Keratinocyte (primary cell): ENCODE measurements around the gene KBTBD4. TPM values are rescaled to one million over a fixed set of nuclear protein-coding genes. Genes with fewer than 3 reads are reported as not detected.

ENCODE experiments used
- DNase-seq: peaks from one replicate; pipeline ENCODE4 v3.0.0-alpha.2; 2011; ENCODE audit warnings: low read depth, missing footprints, low spot score
- FAIRE-seq: peaks from 2 replicates; lab custom pipeline; 2011; peaks lifted over from hg19 to GRCh38; lab: Jason Lieb, UNC
- H2AFZ ChIP-seq: 2 replicates; pipeline ENCODE4 v1.6.0; 2012; ENCODE audit warnings: low read length, control low read depth, inconsistent platforms; ENCODE audit not compliant: control insufficient read depth
- H3K27ac ChIP-seq: 2 replicates; pipeline ENCODE4 v1.5.1; 2011; ENCODE audit warnings: low read length; ENCODE audit not compliant: control insufficient read depth, insufficient read depth
- H3K27me3 ChIP-seq: 3 replicates; pipeline ENCODE4 v1.6.0; 2011; ENCODE audit warnings: low read length; ENCODE audit not compliant: control insufficient read depth, insufficient read depth; ENCODE audit errors: extremely low read depth
- H3K36me3 ChIP-seq, 2 experiments: 2 replicates in 1 of 2; 3 replicates in 1 of 2; pipeline ENCODE4 v1.5.1; 2011; ENCODE audit warnings: low read length in 2 of 2, mild to moderate bottlenecking in 1 of 2; ENCODE audit not compliant: control insufficient read depth in 2 of 2, insufficient read depth in 2 of 2; ENCODE audit errors: extremely low read depth in 1 of 2
- H3K4me1 ChIP-seq: 3 replicates; pipeline ENCODE4 v1.5.1; 2011; ENCODE audit warnings: low read length; ENCODE audit not compliant: control insufficient read depth, insufficient read depth; ENCODE audit errors: extremely low read depth
- H3K4me2 ChIP-seq: 3 replicates; pipeline ENCODE4 v1.6.0; 2011; ENCODE audit warnings: low read depth, low read length; ENCODE audit not compliant: control insufficient read depth, insufficient read depth; ENCODE audit errors: extremely low read depth
- H3K4me3 ChIP-seq, 3 experiments: fragments of 200-600 bp in 1 of 3; sonication (generic) in 1 of 3; 2 replicates in 2 of 3; 3 replicates in 1 of 3; pipeline ENCODE4 v1.5.1; 2011 to 2016; ENCODE audit warnings: low read length in 3 of 3, mild to moderate bottlenecking in 3 of 3, control low read depth in 2 of 3, inconsistent platforms in 1 of 3, low read depth in 1 of 3, mixed read lengths in 1 of 3, mixed run types in 1 of 3, moderate library complexity in 1 of 3; ENCODE audit not compliant: control insufficient read depth in 2 of 3, insufficient read depth in 2 of 3; ENCODE audit errors: extremely low read depth in 1 of 3
- H3K79me2 ChIP-seq: 2 replicates; pipeline ENCODE4 v1.6.0; 2012; ENCODE audit warnings: low read length; ENCODE audit not compliant: control insufficient read depth, insufficient read depth
- H3K9ac ChIP-seq: 3 replicates; pipeline ENCODE4 v1.6.0; 2011; ENCODE audit warnings: low read length; ENCODE audit not compliant: control insufficient read depth, insufficient read depth; ENCODE audit errors: extremely low read depth
- H3K9me1 ChIP-seq: 3 replicates; pipeline ENCODE4 v1.6.0; 2011; ENCODE audit warnings: low read length; ENCODE audit not compliant: control insufficient read depth, insufficient read depth; ENCODE audit errors: extremely low read depth
- H3K9me3 ChIP-seq: 2 replicates; pipeline ENCODE4 v1.5.1; 2012; ENCODE audit warnings: low read depth, low read length; ENCODE audit not compliant: control insufficient read depth
- H4K20me1 ChIP-seq: 3 replicates; pipeline ENCODE4 v1.6.0; 2011; ENCODE audit warnings: low read length; ENCODE audit not compliant: control insufficient read depth, insufficient read depth; ENCODE audit errors: extremely low read depth
- EZH2 ChIP-seq: IDR thresholded peaks from one replicate; pipeline ENCODE4 v1.6.1; 2012; ENCODE audit warnings: inconsistent platforms, mild to moderate bottlenecking, low read length, moderate library complexity
- dilution Hi-C: fragments of 300-500 bp; cut with MboI; formaldehyde crosslinking; loops from one replicate; pipeline ENCODE4 v1.7.0; 2020; ENCODE audit warnings: low sequenced_read_pairs; ENCODE audit not compliant: extremely low pct_ligation_motif_present
- polyA plus RNA-seq, 5 experiments: library from polyadenylated mRNA; depleted of rRNA in 3 of 5; stranded (reverse) in 3 of 5; stranded (forward) in 1 of 5; unstranded in 1 of 5; fragments of >200 nt; gene quantifications; 1 replicate in 1 of 5; 2 replicates in 3 of 5; 3 replicates in 1 of 5; pipeline versions ENCODE4 v1.2.1 to v1.2.3, GENCODE V29; 2011 to 2012; ENCODE audit warnings: missing spikeins in 2 of 5, low read depth in 1 of 5, low replicate concordance in 1 of 5
- TF ChIP-seq, protein P1 (sequence below), 3 experiments: IDR thresholded peaks in 1 of 3; conservative IDR thresholded peaks in 1 of 3; optimal IDR thresholded peaks in 1 of 3; 2 replicates in 2 of 3; 3 replicates in 1 of 3; pipeline versions ENCODE3 to v1.5.1; 2011; ENCODE audit warnings: low read length in 3 of 3, mild to moderate bottlenecking in 3 of 3, moderate library complexity in 2 of 3, control low read depth in 1 of 3, inconsistent platforms in 1 of 3; ENCODE audit not compliant: insufficient read depth in 2 of 3; ENCODE audit errors: extremely low read depth in 1 of 3

KBTBD4 gene
- polyA plus RNA-seq, 1 donor (not counting 4 experiments of a cell fraction or from before 2014, with no cell fraction given): 15.4 TPM

- FAIRE-seq: no peak
- Histone ChIP-seq H3K36me3 (peaks cover 7 to 30% of the 10 kb centered on the region in 2 experiments), H3K4me1 (peaks cover 32% of the 10 kb centered on the region), H3K9ac (peak overlapping the region; percentile 10), H3K4me3 (no peak overlapping the region), H3K4me2 (peak overlapping the region; percentile 28), H3K27ac (peak overlapping the region; percentile 46), H3K9me3 (no peaks in the 10 kb centered on the region), H3K9me1 (peaks cover 3% of the 10 kb centered on the region), H2AFZ (no peak overlapping the region), H3K79me2 (peaks cover 56% of the 10 kb centered on the region), H3K27me3 (no peaks in the 10 kb centered on the region), H4K20me1 (peaks cover 9% of the 10 kb centered on the region)
- dilution Hi-C loops: no loop called here
- TF ChIP-seq, protein P1, sequence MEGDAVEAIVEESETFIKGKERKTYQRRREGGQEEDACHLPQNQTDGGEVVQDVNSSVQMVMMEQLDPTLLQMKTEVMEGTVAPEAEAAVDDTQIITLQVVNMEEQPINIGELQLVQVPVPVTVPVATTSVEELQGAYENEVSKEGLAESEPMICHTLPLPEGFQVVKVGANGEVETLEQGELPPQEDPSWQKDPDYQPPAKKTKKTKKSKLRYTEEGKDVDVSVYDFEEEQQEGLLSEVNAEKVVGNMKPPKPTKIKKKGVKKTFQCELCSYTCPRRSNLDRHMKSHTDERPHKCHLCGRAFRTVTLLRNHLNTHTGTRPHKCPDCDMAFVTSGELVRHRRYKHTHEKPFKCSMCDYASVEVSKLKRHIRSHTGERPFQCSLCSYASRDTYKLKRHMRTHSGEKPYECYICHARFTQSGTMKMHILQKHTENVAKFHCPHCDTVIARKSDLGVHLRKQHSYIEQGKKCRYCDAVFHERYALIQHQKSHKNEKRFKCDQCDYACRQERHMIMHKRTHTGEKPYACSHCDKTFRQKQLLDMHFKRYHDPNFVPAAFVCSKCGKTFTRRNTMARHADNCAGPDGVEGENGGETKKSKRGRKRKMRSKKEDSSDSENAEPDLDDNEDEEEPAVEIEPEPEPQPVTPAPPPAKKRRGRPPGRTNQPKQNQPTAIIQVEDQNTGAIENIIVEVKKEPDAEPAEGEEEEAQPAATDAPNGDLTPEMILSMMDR (optimal IDR thresholded peaks at IDR 0.05 in 1 of 3, IDR thresholded peaks at IDR 0.05 in 1 of 3, conservative IDR thresholded peaks at IDR 0.05 in 1 of 3; ENCODE audit: extremely low read depth in 1 of 3, insufficient read depth in 2 of 3, low read length in 3 of 3): no peak
- no peak for TF ChIP-seq EZH2
- no peak for DNase-seq
Observed at GRCh38 chr11:47571357-47571729, 7.4 kb downstream of the KBTBD4 start.

DNA sequence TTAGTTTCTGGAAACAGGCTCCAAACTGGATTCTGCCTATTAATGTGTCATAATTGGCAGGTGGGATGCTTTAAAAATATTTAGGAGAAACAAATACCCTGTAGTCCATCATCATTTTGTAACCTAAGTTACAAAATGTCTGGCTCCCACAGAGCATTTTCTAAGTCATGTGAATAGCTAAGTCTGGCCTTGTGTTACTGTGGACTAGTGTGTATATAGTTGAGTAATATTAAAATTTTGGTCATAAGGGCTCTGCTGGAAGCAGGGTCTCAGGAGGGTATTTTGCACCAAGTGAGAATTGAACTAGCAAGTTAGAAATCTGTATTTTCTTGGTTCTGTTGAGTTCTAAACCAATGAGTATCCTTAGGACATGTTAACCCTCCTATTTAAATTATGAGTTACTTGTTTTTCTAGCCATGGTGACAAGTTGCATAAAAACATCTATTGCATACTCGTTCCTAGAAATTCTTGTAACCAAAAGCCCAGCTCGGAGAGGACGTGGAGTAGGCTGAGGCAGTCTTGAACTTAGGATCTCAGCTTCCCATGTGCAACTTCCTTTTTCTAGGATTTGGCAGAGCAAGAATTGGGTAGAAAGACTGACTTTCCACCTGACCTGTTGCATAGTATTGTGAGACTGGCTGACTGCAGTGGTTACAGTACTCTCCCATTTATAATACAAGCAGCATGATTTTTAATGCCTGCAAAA is 8.0 kb downstream of the KBTBD4 start:
- Histone ChIP-seq H3K9me1 (peaks cover 3% of the 10 kb centered on the region), H3K36me3 (peaks cover 7 to 30% of the 10 kb centered on the region in 2 experiments), H3K9ac (no peak overlapping the region), H3K27ac (no peak overlapping the region), H3K4me3 (no peak overlapping the region), H4K20me1 (peaks cover 9% of the 10 kb centered on the region), H3K4me2 (no peak overlapping the region), H3K27me3 (no peaks in the 10 kb centered on the region), H2AFZ (no peak overlapping the region), H3K9me3 (no peaks in the 10 kb centered on the region), H3K4me1 (peaks cover 34% of the 10 kb centered on the region), H3K79me2 (peaks cover 61% of the 10 kb centered on the region)
- no peak for DNase-seq
- dilution Hi-C loops: no loop called here
- TF ChIP-seq, protein P1 (optimal IDR thresholded peaks at IDR 0.05 in 1 of 3, IDR thresholded peaks at IDR 0.05 in 1 of 3, conservative IDR thresholded peaks at IDR 0.05 in 1 of 3; ENCODE audit: extremely low read depth in 1 of 3, insufficient read depth in 2 of 3, low read length in 3 of 3): no peak
- no peak for TF ChIP-seq EZH2
- FAIRE-seq: no peak
